GM18873 (cell line): ENCODE data around the gene NACA2.
"Not testable (repeated sequence)": the region's sequence is repeated elsewhere in the genome, so short reads cannot be mapped to it uniquely, and the experiment has no call there.

ENCODE experiments used
- ATAC-seq: cut with Tn5 transposase; IDR thresholded peaks from one replicate; pipeline ENCODE4 v1.9.1; 2021; ENCODE audit warnings: mild to moderate bottlenecking, moderate library complexity, moderate number of reproducible peaks; ENCODE audit not compliant: unreplicated experiment, low FRiP score

NACA2 gene

DNA sequence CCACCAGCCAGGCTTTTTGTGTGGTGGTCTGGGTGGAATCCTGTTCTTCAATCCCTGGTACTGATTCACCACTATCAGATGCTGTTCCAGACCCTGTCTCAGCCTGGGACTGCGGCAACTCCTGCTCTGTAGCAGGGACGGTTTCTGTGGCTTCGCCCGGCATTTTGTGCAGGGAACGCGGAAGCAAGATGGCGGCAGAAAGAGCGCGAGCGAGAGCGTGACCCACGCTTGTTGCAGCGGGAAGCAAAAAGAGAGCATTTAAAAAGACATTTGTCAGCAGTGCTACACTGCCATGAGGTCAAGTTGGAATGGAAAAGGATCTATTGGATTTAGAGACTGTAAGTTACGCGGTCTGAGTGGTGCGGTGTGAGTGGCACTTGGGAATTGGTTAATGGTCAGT, at the start of gene NACA2:
Gene NACA2, minus strand, starts transcription at position 202 of the 400 bp plus-strand sequence. Its CDS starts 39 bp downstream, at position 163.
- no peak for ATAC-seq

GRCh38 chr17:61639818-61640217, 48.8 kb upstream of the NACA2 start:
- ATAC-seq, result no peak

DNA sequence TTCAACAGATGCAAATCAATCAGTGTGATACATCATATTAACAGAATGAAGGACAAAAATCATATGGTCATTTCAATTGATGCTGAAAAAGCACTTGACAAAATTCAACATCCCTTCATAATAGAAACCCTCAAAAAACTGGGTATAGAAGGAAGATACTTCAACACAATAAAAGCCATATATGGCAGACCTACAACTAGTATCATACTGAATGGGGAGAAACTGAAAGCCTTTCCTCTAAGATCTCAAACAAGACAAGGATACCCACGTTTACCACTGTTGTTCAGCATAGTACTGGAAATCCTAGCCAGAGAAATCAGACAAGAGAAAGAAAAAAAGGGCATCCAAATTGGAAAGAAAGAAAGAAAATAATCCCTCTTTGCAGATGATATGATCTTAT, 47.1 kb upstream of the NACA2 start:
- ATAC-seq, result no peak

DNA sequence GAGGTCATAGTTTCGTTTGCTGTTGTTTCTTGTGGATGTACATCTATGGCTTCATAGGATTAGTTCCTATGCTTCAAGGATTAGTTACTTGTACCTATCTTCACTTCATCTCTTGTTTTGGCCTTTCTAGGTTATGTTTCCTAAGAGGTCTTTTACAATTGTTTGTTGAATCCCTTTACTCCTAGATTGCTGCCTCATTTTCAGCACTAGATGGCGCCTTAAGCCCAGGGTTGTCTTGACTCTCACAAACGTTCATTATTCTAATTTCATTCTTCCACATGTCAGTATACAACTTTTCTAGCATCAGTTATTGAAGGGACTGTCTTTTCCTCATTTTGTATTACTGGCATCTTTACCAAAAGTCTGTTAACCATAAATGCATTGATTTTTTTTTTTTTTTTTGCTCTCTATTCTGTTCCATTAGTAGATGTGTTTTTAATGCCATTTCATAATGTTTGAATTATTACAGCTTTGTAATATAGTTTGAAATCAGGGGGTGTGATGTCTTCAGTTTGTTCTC, 45.0 kb upstream of the NACA2 start:
- ATAC-seq, result no peak

DNA sequence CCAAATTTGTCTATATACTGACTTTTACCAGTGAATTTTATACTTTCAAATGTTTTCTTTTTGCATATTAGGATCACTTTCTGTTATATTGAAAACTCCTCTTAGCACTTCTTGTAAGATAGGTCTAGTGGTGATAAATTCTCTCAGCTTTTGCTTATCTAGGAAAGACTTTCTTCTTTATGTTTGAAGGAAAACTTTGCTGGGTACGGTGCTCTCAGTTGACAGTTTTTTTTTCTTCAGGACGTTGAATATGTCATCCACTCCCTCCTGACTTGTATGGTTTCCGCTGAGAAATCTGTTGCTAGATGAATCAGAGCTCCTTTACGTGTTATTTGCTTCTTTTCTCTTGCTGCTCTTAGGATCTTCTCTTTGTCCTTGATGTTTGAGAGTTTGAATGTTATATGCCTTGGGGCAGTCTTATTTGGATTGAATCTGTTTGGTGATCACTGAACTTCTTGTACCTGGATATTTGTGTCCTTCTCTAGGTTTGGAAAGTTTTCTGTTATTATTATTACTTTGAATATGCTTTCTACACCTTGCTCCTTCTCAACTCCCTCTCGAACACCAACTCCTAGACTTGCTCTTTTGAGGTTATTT, 44.0 kb upstream of the NACA2 start:
- no peak for ATAC-seq

DNA sequence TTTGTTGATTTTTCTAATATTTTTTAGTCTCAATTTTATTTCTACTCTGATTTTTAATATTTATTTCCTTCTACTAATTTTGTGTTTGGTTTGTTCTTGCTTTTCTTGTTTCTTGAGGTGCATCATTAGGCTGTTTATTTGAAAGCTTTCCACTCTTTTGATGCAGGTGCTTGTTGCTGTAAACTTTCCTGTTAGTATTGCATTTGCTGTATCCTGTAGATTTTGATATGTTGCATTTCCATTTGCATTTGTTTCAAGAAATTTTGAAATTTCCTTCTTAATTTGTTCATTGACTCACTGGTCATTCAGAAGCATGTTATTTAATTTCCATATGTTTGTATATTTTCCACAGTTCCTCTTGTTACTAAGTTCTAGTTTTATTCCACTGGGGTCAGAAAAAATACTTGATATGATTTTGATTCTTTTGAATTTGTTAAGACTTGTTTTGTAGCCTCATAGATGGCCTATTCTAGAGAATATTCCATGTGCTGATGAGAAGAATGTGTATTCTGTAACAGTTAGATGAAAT, 43.1 kb upstream of the NACA2 start:
- no peak for ATAC-seq

GRCh38 chr17:61632826-61633225, 41.8 kb upstream of the NACA2 start:
- no peak for ATAC-seq

- no peak for ATAC-seq
These were observed 40.8 kb upstream of the NACA2 start for GRCh38 chr17:61631800-61632199.

GRCh38 chr17:61628158-61628557, 37.1 kb upstream of the NACA2 start:
- not testable (repeated sequence) for ATAC-seq

- no peak for ATAC-seq
These were observed 36.6 kb upstream of the NACA2 start for GRCh38 chr17:61627658-61628057.

GRCh38 chr17:61627125-61627524, 36.1 kb upstream of the NACA2 start:
- ATAC-seq, result no peak

DNA sequence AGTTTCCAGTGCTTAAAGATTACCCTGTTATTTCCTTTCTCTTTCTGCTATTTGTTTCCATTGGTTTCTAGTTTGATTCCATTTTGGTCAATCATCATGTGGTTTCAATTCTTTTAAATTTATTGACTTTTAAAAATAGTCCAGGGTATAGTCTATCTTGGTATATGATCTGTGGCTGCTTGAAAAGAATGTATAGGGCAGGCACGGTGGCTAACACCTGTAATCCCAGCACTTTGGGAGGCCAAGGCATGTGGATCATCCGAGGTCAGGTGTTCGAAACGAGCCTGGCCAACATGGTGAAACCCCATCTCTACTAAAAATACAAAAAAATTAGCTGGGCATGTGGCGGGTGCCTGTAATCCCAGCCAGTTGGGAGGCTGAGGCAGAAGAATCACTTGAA, 34.5 kb upstream of the NACA2 start:
- ATAC-seq, result no peak

GRCh38 chr17:61624951-61625350, 33.9 kb upstream of the NACA2 start:
- ATAC-seq, result no peak

DNA sequence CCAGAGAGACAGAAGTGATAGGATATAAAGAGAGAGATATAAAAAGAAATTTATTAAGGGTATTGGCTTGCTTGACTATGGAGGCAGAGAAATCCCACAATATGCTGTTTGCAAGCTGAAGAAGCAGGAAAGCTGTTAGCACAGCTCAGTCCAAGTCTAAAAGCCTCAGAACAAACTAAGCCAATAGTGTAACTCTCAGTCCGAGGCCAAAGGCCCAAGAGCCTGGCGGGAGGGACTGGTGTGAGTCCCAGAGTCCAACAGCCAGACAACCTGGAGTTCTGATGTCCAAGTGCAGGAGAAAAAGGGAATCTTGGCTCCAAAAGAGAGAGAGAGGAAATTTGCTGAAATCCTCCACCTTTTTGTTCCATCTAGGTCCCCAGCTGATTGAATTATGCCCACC, 30.3 kb upstream of the NACA2 start:
- no peak for ATAC-seq

- no peak for ATAC-seq
These were observed 28.9 kb upstream of the NACA2 start for GRCh38 chr17:61619953-61620352.

DNA sequence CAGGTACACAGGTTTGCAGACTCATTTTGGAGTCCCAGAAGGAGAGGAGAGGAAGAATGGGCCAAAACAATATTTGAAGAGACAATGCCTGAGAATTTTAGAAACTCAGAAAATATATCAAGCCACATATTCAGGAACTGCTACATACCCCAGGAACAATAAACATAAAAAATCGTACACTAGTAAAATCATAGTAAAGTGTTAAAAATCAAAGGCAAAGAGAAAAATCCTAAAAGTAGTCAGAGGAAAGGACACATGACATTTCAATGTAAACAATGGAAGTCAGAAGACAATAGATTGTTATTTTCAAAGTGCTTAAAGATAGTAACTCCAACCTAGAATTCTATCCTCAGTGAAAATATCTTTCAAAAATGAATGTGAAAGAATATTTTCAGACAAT, 28.5 kb upstream of the NACA2 start:
- no peak for ATAC-seq

- no peak for ATAC-seq
These were observed 27.9 kb upstream of the NACA2 start for GRCh38 chr17:61618950-61619349.

- no peak for ATAC-seq
These were observed 26.3 kb upstream of the NACA2 start for GRCh38 chr17:61617330-61617729.

GRCh38 chr17:61616783-61617182, 25.8 kb upstream of the NACA2 start:
- no peak for ATAC-seq

DNA sequence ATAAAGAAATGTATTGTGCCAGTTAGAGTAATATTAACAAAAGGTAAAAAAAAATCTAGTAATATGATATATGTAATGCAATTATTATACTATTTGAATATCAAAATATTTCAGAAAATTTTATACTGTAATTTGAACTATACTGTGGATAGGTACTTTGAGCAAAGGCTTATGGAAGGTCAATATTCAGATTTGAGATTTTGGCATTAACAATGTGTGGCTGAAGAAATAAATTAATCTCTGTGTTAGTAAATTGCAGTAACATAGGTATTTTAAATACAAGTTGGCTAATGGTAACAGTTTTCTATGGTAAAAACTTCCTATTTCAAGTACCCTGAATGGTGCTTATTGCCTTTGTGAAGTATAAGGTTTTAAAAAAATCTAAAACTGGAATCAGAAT, 23.2 kb upstream of the NACA2 start:
- ATAC-seq, result no peak

- no peak for ATAC-seq
These were observed 20.3 kb upstream of the NACA2 start for GRCh38 chr17:61611323-61611722.

- ATAC-seq, result no peak
These were observed 14.7 kb upstream of the NACA2 start for GRCh38 chr17:61605692-61606091.
